Retinal pigment epithelial cell (primary cell): ENCODE results near the gene YTHDC2.

Source experiments
- DNase-seq: peaks from one replicate; pipeline ENCODE4 v3.0.0-alpha.2; 2010; ENCODE audit warnings: low read depth
- H3K4me3 ChIP-seq: 2 replicates; pipeline ENCODE4 v1.5.1; 2011; ENCODE audit warnings: mild to moderate bottlenecking, low read length, control low read depth, moderate library complexity
- TF ChIP-seq, protein P1 (sequence below): conservative IDR thresholded peaks from 2 replicates; pipeline ENCODE4 v1.5.1; 2011; ENCODE audit warnings: low read depth, low read length, control low read depth, inconsistent platforms

The YTHDC2 gene

DNA sequence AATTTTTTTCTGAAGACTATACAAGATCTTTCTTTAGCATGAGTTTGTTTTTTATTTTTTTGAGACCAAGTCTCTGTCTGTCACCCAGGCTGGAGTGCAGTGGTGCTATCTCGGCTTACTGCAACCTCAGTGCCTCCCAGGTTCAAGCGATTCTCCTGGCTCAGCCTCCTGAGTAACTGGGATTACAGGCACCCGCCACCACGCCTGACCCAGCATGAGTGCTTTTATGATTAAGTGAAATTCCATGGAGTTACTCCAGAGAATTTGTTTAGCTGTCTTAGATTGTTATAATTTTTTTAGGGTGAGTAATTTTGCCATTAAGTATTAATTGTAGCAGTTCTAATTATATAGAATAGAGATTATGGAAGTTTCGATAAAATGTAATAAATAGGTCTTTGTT lies 14.3 kb downstream of the YTHDC2 start:
- DNase-seq: no peak
- TF ChIP-seq, protein P1, sequence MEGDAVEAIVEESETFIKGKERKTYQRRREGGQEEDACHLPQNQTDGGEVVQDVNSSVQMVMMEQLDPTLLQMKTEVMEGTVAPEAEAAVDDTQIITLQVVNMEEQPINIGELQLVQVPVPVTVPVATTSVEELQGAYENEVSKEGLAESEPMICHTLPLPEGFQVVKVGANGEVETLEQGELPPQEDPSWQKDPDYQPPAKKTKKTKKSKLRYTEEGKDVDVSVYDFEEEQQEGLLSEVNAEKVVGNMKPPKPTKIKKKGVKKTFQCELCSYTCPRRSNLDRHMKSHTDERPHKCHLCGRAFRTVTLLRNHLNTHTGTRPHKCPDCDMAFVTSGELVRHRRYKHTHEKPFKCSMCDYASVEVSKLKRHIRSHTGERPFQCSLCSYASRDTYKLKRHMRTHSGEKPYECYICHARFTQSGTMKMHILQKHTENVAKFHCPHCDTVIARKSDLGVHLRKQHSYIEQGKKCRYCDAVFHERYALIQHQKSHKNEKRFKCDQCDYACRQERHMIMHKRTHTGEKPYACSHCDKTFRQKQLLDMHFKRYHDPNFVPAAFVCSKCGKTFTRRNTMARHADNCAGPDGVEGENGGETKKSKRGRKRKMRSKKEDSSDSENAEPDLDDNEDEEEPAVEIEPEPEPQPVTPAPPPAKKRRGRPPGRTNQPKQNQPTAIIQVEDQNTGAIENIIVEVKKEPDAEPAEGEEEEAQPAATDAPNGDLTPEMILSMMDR: no peak
- H3K4me3 ChIP-seq: no peak overlapping the region

DNA sequence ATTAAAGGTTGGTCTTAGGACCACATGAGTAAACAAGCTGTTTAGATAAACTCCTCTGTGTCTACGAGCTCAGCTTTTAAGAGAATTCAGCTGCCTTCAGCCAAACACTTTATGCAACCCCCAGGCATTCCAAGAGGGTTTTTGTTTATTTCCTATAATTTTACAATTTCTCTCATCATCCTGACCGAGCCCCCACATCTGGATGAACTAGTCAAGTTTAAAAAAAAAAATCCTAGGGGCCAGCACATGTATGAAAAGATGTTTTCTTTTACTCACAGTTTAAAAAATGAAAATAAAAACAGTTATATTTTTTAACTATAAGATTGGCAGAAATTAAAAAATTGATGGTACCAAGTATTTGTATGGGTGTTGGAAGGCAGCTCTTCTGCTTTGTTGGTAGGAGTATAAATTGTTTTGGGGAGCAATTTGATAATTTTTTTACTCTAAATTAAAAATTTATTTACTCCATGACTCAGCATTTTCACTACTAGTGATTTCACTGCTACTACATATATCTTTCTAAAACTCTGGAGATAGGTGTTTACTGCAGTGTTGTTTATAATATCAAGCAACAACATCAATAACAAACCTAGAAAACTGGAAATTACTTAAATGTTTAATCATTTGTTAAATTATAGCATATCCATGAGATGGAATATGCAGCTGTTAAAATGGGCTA lies 18.1 kb downstream of the YTHDC2 start:
- TF ChIP-seq, protein P1: no peak
- DNase-seq: no peak

DNA sequence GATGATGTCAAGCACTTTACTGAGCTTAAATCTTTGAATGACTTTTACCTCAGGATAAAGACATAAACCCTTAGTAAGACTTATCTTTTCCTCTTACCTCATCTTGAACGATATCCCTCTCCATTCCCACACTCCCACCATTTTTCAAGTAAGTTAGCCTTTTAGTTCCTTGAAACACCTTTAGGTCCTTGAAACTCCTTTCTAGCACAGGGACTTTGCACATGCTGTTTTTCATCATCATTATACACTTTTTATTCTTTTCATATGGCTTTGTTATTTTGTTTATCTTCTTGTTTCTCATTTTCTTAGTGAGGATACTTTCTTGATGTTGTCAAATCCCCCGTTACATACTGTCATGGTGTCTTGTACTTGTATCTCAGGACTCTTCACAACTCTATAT lies 24.8 kb downstream of the YTHDC2 start:
- TF ChIP-seq, protein P1: no peak
- no peak overlapping the region for H3K4me3 ChIP-seq
- DNase-seq: no peak

More for the DNA sequence above, 18.1 kb downstream of the YTHDC2 start:
- no peak overlapping the region for H3K4me3 ChIP-seq

DNA sequence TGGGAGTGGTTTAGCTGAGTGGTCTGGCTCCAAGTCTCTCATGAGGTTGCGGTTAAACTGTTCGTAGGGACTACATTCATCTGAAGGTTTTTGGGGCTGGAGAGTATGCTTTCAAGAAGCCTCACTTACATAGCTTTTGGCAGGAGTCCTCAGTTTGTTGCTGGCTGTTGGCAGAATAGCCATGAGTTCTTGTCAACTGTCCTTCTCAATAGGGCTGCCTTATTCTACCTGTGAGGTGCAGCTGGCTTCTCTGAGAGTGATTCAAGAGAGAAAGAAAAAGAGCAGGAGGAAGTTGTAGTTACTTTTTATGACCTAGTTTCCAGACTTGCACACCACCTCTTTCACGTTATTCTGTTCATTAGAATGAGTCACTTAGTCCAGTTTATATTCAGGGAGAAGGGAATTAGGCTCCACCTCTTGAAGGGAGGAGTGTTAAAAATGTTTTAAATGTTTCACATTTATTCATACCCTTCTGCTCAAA lies 33.2 kb downstream of the YTHDC2 start:
- no peak overlapping the region for H3K4me3 ChIP-seq
- DNase-seq: no peak
- TF ChIP-seq, protein P1: no peak

DNA sequence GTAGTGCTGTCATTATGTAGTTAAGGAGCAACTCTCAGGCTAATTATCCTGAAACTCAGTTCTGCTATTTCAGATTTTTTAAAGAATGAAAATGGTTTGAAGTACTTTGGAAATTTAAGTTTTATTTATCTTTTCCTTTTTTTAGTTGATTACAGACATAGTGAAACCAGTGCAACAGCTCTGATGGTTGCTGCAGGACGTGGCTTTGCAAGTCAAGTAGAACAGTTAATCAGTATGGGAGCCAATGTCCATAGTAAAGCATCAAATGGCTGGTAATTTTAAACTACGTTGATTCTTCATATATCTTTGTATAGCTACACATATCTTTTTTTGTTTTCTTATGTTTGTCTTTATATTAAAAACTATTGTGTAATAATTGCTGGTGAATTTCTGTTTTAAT lies 34.9 kb downstream of the YTHDC2 start:
- no peak for DNase-seq
- TF ChIP-seq, protein P1: no peak
- H3K4me3 ChIP-seq: no peak overlapping the region

DNA sequence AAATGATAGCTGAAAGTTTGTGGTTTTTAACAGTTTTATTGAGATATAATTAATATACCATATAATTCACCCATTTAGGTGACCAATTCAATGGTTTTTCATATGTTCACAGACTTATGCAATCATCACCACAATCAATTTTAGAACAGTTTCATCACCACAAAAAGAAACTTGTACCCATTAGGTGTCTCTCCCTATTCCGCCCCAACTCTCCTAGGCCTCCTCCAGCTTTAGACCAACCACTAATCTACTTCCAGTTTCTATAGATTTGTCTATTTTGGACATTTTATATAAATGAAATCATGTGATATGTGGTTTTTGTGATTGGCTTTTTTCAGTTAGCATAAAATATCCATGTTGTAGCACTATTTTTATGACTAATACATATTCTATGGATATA lies 38.6 kb downstream of the YTHDC2 start:
- DNase-seq: no peak
- H3K4me3 ChIP-seq: no peak overlapping the region
- TF ChIP-seq, protein P1: no peak

DNA sequence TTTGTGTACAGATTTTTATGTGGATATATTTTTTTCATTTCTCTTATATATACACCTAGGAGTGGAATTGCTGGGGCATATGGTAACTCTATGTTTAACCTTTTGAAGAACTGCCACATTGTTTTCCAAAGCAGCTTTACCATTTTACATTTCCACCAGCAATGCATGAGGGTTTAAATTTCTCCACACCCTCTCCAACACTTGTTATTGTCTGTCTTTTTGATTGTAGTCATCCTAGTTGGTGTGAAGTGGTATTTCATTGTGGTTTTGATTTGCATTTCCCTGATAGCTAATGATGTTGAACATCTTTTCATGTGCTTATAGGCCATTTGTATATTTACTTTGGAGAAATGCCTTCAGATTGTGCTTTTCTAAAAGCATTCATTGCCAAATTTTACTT lies 39.1 kb downstream of the YTHDC2 start:
- H3K4me3 ChIP-seq: no peak overlapping the region
- DNase-seq: no peak
- TF ChIP-seq, protein P1: no peak
